Nephron progenitor cell (in vitro differentiated cells): ENCODE results near the gene MEIOB.

Experiments used
- DNase-seq: peaks from one replicate; pipeline ENCODE4 v3.0.0; 2021
- H3K27ac Mint-ChIP-seq: 2 replicates; pipeline ENCODE4 v1.8.0; 2021; ENCODE audit warnings: mild to moderate bottlenecking, moderate library complexity, mixed read lengths
- H3K27me3 Mint-ChIP-seq: 2 replicates; pipeline ENCODE4 v1.8.0; 2021; ENCODE audit warnings: mild to moderate bottlenecking, low read depth, mixed read lengths; ENCODE audit not compliant: poor library complexity
- H3K36me3 Mint-ChIP-seq: 2 replicates; pipeline ENCODE4 v1.8.0; 2021; ENCODE audit warnings: low read depth, mixed read lengths
- H3K4me1 Mint-ChIP-seq: 2 replicates; pipeline ENCODE4 v1.8.0; 2021; ENCODE audit warnings: mixed read lengths
- H3K4me3 Mint-ChIP-seq: 2 replicates; pipeline ENCODE4 v1.8.0; 2021; ENCODE audit warnings: mild to moderate bottlenecking, moderate library complexity, mixed read lengths
- H3K9me3 Mint-ChIP-seq: 2 replicates; pipeline ENCODE4 v1.8.0; 2021; ENCODE audit warnings: mild to moderate bottlenecking, moderate library complexity, mixed read lengths
- TF ChIP-seq, protein P1 (sequence below): fragments of 200-600 bp; sonication (generic); IDR thresholded peaks from 2 replicates; pipeline ENCODE4 v1.5.0; 2021; ENCODE audit warnings: antibody characterized with exemption

MEIOB gene

DNA sequence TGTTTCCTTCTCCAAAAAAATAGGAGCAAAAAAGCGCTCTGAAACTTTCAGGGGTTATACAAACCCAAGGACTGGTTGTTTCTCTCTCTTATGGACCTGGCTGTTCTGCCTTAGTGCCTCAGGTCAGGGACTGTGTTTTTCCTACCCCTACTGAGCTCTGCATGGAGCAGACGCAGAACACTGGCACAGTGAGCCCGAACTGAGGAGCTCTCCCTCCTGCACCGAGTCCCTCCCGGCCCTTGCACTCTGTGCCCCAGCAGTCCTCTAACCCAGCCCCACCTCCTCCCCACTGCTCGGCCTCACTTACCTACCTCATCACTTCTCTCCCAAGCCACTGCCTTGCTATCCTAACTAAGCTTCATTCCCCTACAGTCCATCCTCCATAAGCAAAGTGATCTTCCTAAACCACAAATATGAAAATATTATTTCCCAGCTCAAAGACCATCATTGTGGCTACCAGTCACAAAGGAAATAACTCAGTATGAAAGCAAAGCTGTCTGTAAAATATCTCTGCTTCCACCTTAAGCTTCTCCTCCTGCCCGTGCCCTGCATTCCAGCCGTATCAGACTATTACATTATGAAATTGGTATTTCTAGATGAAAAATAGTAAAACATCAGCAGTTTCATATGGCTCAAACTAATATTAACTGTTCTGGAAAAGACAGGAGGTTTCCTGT lies 13.6 kb downstream of the MEIOB start:
- no peaks in the 10 kb centered on the region for H3K36me3 Mint-ChIP-seq
- H3K9me3 Mint-ChIP-seq = no peaks in the 10 kb centered on the region
- peaks cover 13% of the 10 kb centered on the region for H3K4me1 Mint-ChIP-seq
- H3K4me3 Mint-ChIP-seq = no peak overlapping the region
- H3K27ac Mint-ChIP-seq = no peak overlapping the region
- TF ChIP-seq, protein P1, sequence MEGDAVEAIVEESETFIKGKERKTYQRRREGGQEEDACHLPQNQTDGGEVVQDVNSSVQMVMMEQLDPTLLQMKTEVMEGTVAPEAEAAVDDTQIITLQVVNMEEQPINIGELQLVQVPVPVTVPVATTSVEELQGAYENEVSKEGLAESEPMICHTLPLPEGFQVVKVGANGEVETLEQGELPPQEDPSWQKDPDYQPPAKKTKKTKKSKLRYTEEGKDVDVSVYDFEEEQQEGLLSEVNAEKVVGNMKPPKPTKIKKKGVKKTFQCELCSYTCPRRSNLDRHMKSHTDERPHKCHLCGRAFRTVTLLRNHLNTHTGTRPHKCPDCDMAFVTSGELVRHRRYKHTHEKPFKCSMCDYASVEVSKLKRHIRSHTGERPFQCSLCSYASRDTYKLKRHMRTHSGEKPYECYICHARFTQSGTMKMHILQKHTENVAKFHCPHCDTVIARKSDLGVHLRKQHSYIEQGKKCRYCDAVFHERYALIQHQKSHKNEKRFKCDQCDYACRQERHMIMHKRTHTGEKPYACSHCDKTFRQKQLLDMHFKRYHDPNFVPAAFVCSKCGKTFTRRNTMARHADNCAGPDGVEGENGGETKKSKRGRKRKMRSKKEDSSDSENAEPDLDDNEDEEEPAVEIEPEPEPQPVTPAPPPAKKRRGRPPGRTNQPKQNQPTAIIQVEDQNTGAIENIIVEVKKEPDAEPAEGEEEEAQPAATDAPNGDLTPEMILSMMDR = no peak
- DNase-seq = no peak
- H3K27me3 Mint-ChIP-seq = peaks cover 95% of the 10 kb centered on the region

DNA sequence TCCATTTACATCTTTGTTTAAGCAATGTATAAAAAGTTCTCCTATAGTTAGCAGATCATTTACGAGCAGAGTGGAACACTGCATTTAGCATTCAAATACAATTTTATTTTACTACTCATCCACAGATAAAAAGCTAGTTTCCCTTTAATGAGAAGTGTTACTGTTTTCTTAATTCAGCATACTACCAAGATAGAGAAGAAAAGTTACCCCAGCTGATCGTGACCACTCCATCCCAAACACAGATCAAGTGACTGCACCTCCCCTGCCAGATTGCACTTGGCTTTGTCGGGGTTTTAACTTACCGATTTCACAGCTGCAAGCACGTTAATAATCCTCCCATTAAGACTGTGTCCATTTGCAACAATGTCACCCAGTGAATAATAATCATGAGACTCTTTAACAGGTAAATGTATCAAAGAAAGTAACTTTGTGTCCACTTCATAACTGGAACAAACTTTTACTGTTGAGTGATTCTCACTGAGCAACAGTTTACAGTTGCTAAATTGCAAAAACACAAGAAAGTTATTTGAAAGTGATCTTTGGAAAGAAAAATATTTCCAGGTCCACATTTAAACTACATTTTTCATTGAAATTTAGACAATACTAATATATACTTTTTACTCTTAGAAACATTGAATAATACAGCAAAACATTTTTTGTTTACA lies 14.4 kb downstream of the MEIOB start:
- DNase-seq = no peak
- Mint-ChIP-seq H3K4me3 (no peak overlapping the region), H3K4me1 (peaks cover 13% of the 10 kb centered on the region), H3K27ac (no peak overlapping the region), H3K36me3 (no peaks in the 10 kb centered on the region), H3K27me3 (peaks cover 97% of the 10 kb centered on the region), H3K9me3 (no peaks in the 10 kb centered on the region)
- TF ChIP-seq, protein P1 = no peak

DNA sequence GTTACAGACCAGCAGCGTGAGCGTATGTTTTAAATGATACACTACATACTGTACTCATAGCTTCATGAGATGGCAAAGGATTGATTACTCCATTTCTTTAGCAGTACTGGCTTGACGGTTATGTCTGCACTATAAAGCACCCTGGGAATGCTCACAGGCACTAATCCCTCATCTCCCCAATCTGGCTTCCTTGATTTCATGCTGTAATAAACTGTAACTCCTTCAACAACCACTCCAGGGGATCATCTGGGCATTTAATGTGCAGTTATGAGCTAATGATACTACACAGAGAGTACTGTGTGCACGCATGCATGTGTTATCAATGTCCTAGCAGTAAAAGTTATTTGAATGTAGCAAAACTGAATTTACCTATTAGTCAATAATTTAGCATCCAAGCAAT lies 20.2 kb downstream of the MEIOB start:
- Mint-ChIP-seq H3K9me3 (no peaks in the 10 kb centered on the region), H3K4me1 (no peaks in the 10 kb centered on the region), H3K4me3 (no peak overlapping the region), H3K36me3 (no peaks in the 10 kb centered on the region), H3K27me3 (peaks cover 97% of the 10 kb centered on the region), H3K27ac (no peak overlapping the region)
- TF ChIP-seq, protein P1 = no peak
- no peak for DNase-seq

DNA sequence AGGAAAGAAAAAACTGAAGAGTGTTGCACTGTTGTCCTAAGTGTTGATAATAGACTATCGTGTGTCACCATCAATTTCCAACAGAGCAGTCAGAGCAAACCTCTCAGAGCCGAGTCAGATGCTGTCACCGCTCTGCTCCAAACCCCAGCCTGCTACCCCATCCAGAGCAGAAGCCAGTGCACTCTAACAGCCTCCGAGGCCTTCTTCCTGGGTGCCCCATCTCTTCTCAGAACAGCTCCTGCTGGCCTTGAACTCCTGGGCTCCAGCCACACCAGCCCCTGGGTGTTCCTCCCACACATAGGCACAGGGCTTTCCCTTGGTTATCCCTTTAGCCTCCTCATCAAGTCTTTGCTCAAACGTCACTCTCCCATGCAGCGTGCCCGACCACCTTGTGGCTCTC lies 21.0 kb downstream of the MEIOB start:
- H3K4me3 Mint-ChIP-seq = no peak overlapping the region
- no peaks in the 10 kb centered on the region for H3K4me1 Mint-ChIP-seq
- no peak overlapping the region for H3K27ac Mint-ChIP-seq
- H3K36me3 Mint-ChIP-seq = no peaks in the 10 kb centered on the region
- no peak for DNase-seq
- TF ChIP-seq, protein P1 = no peak
- no peaks in the 10 kb centered on the region for H3K9me3 Mint-ChIP-seq
- H3K27me3 Mint-ChIP-seq = peaks cover 97% of the 10 kb centered on the region

DNA sequence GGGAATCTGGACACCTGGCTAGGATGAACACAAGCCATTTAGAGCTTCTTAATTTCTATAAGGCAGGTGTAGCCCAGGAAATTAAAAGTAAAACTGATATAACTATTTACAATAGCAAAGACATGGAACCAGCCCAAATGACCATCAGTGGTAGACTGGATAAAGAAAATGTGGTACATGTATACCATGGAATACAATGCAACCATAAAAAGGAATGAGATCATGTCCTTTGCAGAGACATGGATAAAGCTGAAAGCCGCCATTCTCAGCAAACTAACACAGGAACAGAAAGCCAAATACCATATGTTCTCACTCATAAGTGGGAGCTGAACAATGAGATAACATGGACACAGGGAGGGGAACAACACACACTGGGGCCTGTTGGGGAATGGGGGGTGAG lies 25.5 kb downstream of the MEIOB start:
- no peak for DNase-seq
- no peaks in the 10 kb centered on the region for H3K36me3 Mint-ChIP-seq
- no peaks in the 10 kb centered on the region for H3K9me3 Mint-ChIP-seq
- no peak overlapping the region for H3K27ac Mint-ChIP-seq
- H3K4me3 Mint-ChIP-seq = no peak overlapping the region
- H3K27me3 Mint-ChIP-seq = peaks cover 76% of the 10 kb centered on the region
- TF ChIP-seq, protein P1 = no peak
- H3K4me1 Mint-ChIP-seq = no peaks in the 10 kb centered on the region

DNA sequence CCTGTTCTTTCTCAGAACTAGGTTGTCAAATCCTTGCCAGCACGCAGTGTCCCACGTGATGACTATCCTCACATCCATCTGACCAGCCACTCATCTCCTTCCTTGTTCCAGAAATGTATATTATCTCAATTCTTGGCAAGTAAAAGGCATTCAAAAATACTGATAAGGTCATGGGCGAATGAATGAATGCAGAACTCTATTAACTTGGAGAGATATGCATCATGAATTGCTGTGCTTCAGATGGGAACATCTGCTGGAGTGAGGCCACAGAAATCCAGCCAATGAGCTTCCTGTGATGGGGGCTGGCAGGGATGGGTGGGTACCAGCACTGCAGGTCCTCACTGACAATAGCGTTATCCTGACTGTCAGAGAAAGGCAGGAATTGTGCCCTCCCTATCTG lies 26.0 kb downstream of the MEIOB start:
- Mint-ChIP-seq H3K27me3 (peaks cover 71% of the 10 kb centered on the region), H3K9me3 (no peaks in the 10 kb centered on the region)

More for the DNA sequence above, 26.0 kb downstream of the MEIOB start:
- Mint-ChIP-seq H3K4me3 (no peak overlapping the region), H3K4me1 (no peaks in the 10 kb centered on the region), H3K36me3 (no peaks in the 10 kb centered on the region), H3K27ac (no peak overlapping the region)
- TF ChIP-seq, protein P1 = no peak
- DNase-seq = no peak
